Activated CD4-positive, alpha-beta T cell treated with anti-CD3 and anti-CD28 coated beads, Interleukin-2, amount 50 U/mL, for 24 hours (primary cell): ENCODE measurements around the gene SAMM50.

Experiments used
- DNase-seq, 2 donors: peaks; one replicate each; pipeline ENCODE4 v3.0.0-alpha.2; 2020; ENCODE audit warnings: low read depth in 1 of 2, low spot score in 1 of 2

Gene SAMM50

DNA sequence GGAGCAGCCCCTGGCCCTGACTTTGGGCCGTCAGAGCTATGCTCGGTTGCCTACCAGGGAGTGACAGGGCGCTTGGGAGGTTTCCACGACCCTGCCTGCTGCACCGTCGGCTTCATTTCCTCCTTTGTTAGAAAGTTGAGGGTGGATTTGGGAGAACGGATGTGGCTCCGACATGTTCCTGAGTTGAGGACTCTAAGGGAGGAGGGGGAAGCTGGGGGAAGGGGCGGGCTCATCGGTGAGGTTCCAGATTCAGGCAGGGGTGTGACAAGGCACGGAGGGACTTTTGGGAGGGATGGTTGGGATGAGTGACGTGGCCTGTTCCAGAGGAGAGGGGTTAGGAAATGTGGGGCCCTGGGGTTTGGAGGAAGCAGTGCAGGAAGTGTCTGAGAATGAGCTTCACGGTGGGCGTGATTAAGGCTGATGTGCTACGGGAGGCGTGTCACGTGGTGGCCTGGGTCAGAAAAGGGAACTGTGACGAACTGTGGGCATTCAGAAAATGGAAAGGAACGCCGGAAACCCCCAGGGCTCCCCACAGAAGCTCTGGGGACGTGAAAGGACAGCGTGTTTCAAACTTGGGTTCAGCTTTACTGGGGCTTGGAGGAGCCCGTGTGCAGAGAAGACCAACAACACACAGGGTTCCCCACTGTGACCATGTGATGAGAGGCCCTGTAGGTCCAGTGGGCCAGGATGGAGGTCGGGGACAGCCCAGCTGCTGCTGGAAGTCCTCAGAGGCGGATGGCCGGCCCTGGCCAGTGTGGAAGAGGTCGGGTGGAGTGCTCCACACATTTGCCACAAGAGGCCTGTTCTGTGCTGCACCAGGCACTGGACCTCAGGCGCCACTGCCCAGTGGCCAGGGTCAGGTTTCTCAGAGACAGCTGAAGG lies 71.6 kb downstream of the SAMM50 start:
- DNase-seq: peak; percentile 16 to 46

GRCh38 chr22:44028091-44028490 lies 72.8 kb downstream of the SAMM50 start:
- no peak for DNase-seq

- no peak for DNase-seq
These were observed 73.8 kb downstream of the SAMM50 start for GRCh38 chr22:44029069-44029468.

DNA sequence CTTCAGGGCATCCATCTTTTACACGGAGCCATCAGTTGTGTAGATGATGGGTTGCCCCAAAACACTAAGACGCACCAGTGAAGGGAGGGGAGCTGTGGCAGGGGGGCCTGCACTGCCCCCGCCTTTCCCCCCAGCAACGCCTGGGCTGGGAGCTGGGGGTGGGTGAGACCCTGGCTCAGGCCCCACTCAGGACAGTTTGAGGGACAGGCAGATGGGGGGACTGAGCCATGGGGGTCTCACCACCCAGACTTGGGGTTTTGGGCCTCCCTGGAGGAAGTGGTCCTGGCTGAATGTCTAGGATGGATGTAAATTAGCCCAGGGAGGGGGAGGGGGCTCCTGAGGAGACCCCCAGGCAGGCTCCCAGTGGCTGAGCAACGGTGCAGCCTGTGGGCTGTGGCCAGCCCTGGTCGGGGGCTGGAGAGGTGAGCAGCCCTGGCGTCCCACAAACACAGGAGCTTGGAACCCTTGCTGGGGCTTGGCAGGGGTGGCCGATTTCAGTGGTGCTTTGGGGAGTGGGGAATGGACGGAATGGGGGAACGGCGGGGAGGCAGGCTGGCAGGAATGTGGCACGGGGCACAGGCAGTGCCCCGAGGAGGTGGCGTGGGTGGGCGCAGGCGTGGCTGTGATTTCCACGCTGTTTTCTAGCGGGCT lies 74.9 kb downstream of the SAMM50 start:
- DNase-seq: no peak

DNA sequence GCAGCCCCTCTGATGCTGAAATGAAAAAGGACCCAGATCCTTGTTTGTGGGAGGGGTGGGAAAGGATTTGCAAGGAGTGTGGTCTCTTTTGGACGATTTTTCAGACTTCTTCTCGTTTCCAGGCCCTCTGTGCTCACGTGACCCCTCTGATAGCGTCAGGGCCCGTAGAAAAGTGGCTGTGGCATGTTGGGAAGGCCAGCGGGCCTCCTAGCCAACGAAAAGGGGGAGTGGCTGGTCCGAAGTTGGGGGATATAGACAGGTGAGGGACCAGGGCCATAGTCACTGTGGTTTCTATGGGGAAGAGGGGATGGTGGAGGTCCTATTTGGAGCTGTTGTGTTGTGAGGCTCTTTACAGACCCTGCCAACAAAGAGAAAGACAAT lies 75.5 kb downstream of the SAMM50 start:
- no peak for DNase-seq

DNA sequence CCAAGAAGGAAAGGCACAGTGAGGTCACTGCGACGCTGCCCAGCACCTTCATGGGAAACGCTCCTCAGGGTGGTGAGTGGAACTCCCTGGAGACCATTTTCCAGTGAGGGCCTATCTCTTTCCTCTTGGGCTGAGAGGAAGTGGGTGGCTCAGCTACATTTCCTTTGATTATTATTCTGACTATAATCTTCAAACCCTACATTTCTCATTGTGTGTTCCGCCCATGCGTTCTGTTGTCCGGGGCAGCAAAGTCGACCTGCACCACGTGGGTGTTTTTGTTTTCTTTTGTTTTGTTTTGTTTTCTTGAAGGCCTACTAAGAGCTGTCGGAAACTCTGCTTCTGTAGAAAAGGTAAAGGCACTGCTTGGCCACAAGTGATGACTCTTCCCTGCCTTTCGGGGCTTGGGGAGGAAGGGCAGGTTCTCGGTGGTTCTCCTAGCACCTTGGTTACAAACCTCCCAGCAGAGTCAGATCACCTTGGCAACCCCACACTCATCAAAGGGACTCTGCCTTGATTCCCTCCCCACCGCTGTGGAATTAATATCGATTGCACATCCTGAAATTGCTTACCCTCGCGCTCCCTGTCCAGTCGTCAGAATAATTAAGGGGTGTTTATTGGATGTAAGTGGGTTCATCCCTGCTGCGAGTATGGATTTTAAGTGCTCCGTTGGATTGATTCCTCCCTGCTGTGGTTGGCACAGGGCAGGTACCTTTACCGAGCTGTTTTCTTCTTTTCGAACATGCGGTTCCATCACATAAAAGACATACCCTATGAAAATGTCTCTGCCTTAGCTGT lies 76.1 kb downstream of the SAMM50 start:
- no peak for DNase-seq

DNA sequence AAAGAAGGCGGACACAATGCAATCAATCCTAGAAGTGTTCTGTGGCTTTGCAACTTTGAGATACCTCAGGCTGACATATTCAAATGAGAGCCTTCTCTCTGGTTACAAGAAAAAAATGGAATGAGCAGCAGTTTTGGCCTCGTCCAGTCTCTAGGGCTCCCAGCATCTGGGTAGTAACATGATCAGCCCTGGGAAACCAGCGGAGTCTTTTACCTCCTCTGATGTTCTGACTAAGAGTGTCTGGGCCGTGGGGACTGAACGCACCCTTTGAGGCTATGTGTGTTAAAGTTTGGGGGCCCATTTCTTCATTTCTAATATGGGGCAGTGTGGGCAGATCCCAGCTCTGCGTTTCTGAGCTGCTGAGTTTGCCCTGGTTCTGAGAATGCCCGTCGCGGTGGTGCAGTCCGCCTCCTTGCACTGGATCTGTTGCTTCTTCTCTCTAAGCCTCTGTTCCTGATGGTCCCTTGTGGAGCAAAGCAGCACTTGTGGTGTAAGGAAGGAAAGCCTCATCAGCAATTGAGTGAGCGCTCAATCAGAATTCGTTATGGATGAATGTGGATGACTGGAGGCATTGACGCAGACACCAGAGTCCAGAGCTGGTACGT lies 77.0 kb downstream of the SAMM50 start:
- no peak for DNase-seq

DNA sequence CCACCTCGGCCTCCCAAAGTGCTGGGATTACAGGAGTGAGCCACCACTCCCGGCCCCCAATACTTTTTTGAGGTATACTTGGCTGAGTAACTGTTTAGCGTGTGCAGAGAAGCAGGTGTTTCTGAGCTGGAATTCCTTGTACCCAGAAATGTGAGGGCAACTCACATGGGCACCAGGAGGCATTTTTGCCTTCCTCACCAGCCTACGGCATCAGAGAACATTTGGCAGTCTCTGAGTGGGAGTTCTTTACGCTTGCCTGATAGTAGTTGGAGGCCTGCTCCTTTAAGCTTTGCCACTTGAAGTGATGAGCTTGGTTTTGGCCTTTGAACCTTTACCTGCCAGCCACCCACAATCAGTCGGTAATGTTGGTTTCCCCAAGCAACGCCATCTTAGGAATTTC lies 78.0 kb downstream of the SAMM50 start:
- no peak for DNase-seq

- DNase-seq: no peak
These were observed 78.5 kb downstream of the SAMM50 start for GRCh38 chr22:44033694-44034093.

- no peak for DNase-seq
These were observed 82.5 kb downstream of the SAMM50 start for GRCh38 chr22:44037519-44038375.

DNA sequence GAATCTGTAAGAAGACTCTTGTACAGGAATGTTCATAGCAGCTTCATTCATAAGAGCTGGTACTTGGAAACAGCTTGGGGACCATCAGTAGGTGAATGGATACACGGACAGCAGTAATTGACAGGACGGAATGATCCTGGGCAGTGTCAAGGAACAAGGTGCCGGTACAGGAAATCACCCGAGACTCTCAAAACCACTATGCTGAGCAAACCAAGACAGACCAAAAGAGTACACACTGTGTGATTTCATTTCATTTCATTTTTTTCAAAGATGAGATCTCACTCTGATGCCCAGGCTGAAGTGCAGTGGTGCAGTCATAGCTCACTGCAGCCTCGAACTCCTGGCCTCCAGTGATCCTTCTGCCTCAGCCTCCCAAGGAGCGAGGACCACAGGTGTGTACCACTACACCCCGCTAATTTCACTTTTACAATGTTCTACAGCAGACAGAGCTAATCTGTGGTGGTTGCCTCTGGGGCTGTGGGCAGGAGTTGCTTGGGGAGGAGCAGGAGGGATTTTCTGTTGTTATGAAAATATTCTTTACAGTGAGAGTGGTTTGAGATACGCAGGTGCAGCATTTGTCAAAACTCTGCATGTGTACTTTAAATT lies 84.4 kb downstream of the SAMM50 start:
- DNase-seq: no peak

GRCh38 chr22:44042249-44043218 lies 87.3 kb downstream of the SAMM50 start:
- no peak for DNase-seq

DNA sequence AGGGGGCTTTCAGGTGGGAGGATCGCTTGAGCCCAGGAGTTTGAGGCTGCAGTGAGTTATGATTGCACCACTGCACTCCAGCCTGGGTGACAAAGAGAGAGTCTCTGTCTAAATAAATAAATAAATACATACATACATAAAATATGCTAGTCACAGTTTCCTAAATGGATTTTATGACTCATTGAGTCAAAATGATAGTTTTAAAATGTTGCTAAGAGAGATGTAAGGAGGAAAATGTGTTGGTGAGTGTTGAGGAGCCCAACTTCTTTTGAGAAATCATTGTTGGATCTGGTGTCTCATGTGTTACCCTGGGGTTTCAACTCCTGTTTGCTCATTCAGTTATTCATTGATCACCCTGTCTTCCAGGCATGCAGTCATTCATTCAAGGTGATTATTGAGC lies 89.9 kb downstream of the SAMM50 start:
- DNase-seq: no peak
